Gastrocnemius medialis (tissue), 4 donors: Measurements from ENCODE around the gene MIPEP. TPM values are rescaled to one million over a fixed set of nuclear protein-coding genes. Genes with fewer than 3 reads are reported as not detected.

Experiments used
- ATAC-seq, 2 donors: fragments of 150-250 bp; one replicate each; pipeline ENCODE4 v1.9.1; 2016
- DNase-seq, 2 donors: peaks; one replicate each; pipeline ENCODE4 v3.0.0-alpha.2; 2019
- H3K27ac ChIP-seq, 4 donors: fragments of 200-600 bp; sonication (generic); 1 replicate in 1 of 4; 2 replicates in 3 of 4; pipeline ENCODE4 v1.5.1; 2016 to 2018; ENCODE audit warnings: mild to moderate bottlenecking in 2 of 4, moderate library complexity in 1 of 4
- H3K27me3 ChIP-seq, 3 donors: fragments of 200-600 bp; sonication (generic) in 2 of 3; 1 replicate in 1 of 3; 2 replicates in 2 of 3; pipeline versions ENCODE4 v1.5.1 to v1.6.0; 2016 to 2019; ENCODE audit warnings: mild to moderate bottlenecking in 1 of 3, moderate library complexity in 1 of 3
- H3K36me3 ChIP-seq, 2 donors: fragments of 200-600 bp; sonication (generic) in 1 of 2; one replicate each; pipeline ENCODE4 v1.5.1; 2017 to 2018
- H3K4me1 ChIP-seq, 2 donors: fragments of 200-600 bp; sonication (generic) in 1 of 2; one replicate each; pipeline ENCODE4 v1.5.1; 2016 to 2017; ENCODE audit warnings: mild to moderate bottlenecking in 2 of 2
- H3K4me3 ChIP-seq, 4 donors: fragments of 200-600 bp; sonication (generic) in 3 of 4; 1 replicate in 1 of 4; 2 replicates in 3 of 4; pipeline ENCODE4 v1.5.1; 2016 to 2019; ENCODE audit warnings: mild to moderate bottlenecking in 2 of 4
- H3K9me3 ChIP-seq, 3 donors: fragments of 200-600 bp; sonication (generic) in 2 of 3; 1 replicate in 1 of 3; 2 replicates in 2 of 3; pipeline ENCODE4 v1.5.1; 2016 to 2019
- POLR2A ChIP-seq, 2 donors: fragments of 450-650 bp; IDR thresholded peaks; one replicate each; pipeline ENCODE4 v1.6.1; 2017; ENCODE audit warnings: antibody characterized with exemption in 2 of 2, mild to moderate bottlenecking in 2 of 2, moderate library complexity in 2 of 2
- in situ Hi-C, 4 donors: fragments of 200-750 bp; cut with MboI; loops; one replicate each; pipeline versions ENCODE4 v1.15.0 to v1.8.0; 2017; ENCODE audit warnings: low sequenced_read_pairs in 4 of 4
- intact Hi-C: fragments of 100-400 bp; cut with DNase I; formaldehyde crosslinking; loops from one replicate; pipeline ENCODE4 v1.15.1; 2023; ENCODE audit warnings: low total_unique reads
- total RNA-seq, 4 donors: library from RNA; depleted of rRNA; stranded (reverse); fragments of >200 nt; gene quantifications; one replicate each; pipeline versions ENCODE4 v1.1.0 to v1.2.3, GENCODE V29; 2016
- TF ChIP-seq, protein P1 (sequence below), 5 experiments: fragments of 450-650 bp in 3 of 5; fragments of 200-600 bp in 2 of 5; sonication (generic) in 2 of 5; IDR thresholded peaks in 4 of 5; conservative IDR thresholded peaks in 1 of 5; 1 replicate in 4 of 5; 2 replicates in 1 of 5; pipeline ENCODE4 v1.5.1; 2016 to 2019; ENCODE audit warnings: antibody characterized with exemption in 5 of 5, mild to moderate bottlenecking in 3 of 5, moderate library complexity in 3 of 5

MIPEP gene
- total RNA-seq, 4 donors from 2014 or later = 9.2 to 23.1 (median 14.0) TPM

DNA sequence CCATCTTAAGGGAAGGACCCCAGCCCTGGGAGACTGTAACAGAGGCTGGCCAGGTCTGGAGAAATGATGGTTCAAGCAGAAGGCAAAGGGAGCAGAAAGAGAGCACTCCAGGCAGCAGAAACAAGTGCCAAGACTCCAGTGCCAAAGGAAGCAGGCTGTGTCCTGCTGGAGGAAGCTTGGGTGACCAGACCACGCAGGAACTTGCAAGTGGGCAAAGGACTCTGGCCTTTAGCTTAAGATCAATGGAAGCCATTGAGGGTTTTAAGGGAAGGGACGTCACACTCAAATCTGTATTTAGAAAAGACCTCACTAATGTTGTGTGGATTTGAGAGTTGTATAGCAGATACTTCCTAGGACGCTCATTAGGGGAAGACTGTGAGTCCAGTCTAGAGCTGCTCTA is 95.5 kb downstream of the MIPEP start:
- Histone ChIP-seq H3K4me3 (no peak overlapping the region), H3K4me1 (peaks cover 0 to 9% of the 10 kb centered on the region in 2 donors), H3K27ac (no peak overlapping the region), H3K27me3 (no peaks in the 10 kb centered on the region), H3K36me3 (no peaks in the 10 kb centered on the region), H3K9me3 (no peaks in the 10 kb centered on the region)
- DNase-seq (no peak), ATAC-seq (no peak)
- intact Hi-C loops = no loop called here
- TF ChIP-seq, protein P1, sequence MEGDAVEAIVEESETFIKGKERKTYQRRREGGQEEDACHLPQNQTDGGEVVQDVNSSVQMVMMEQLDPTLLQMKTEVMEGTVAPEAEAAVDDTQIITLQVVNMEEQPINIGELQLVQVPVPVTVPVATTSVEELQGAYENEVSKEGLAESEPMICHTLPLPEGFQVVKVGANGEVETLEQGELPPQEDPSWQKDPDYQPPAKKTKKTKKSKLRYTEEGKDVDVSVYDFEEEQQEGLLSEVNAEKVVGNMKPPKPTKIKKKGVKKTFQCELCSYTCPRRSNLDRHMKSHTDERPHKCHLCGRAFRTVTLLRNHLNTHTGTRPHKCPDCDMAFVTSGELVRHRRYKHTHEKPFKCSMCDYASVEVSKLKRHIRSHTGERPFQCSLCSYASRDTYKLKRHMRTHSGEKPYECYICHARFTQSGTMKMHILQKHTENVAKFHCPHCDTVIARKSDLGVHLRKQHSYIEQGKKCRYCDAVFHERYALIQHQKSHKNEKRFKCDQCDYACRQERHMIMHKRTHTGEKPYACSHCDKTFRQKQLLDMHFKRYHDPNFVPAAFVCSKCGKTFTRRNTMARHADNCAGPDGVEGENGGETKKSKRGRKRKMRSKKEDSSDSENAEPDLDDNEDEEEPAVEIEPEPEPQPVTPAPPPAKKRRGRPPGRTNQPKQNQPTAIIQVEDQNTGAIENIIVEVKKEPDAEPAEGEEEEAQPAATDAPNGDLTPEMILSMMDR (IDR thresholded peaks at IDR 0.05 in 4 of 5, conservative IDR thresholded peaks at IDR 0.05 in 1 of 5) = no peak
- no peak for TF ChIP-seq POLR2A (IDR thresholded peaks at IDR 0.05)
- in situ Hi-C loops = no loop called here

GRCh38 chr13:23792680-23793079 is 96.5 kb downstream of the MIPEP start:
- ATAC-seq (no peak), DNase-seq (no peak)
- intact Hi-C loops (no loop called here), in situ Hi-C loops (no loop called here)
- Histone ChIP-seq H3K4me3 (no peak overlapping the region), H3K4me1 (peaks cover 0 to 9% of the 10 kb centered on the region in 2 donors), H3K9me3 (no peaks in the 10 kb centered on the region), H3K36me3 (no peaks in the 10 kb centered on the region), H3K27me3 (no peaks in the 10 kb centered on the region), H3K27ac (no peak overlapping the region)
- TF ChIP-seq POLR2A (IDR thresholded peaks at IDR 0.05) = no peak
- TF ChIP-seq, protein P1 (IDR thresholded peaks at IDR 0.05 in 4 of 5, conservative IDR thresholded peaks at IDR 0.05 in 1 of 5) = no peak

GRCh38 chr13:23790577-23791170 is 98.5 kb downstream of the MIPEP start:
- no peak for ATAC-seq
- intact Hi-C loops = no loop called here

DNA sequence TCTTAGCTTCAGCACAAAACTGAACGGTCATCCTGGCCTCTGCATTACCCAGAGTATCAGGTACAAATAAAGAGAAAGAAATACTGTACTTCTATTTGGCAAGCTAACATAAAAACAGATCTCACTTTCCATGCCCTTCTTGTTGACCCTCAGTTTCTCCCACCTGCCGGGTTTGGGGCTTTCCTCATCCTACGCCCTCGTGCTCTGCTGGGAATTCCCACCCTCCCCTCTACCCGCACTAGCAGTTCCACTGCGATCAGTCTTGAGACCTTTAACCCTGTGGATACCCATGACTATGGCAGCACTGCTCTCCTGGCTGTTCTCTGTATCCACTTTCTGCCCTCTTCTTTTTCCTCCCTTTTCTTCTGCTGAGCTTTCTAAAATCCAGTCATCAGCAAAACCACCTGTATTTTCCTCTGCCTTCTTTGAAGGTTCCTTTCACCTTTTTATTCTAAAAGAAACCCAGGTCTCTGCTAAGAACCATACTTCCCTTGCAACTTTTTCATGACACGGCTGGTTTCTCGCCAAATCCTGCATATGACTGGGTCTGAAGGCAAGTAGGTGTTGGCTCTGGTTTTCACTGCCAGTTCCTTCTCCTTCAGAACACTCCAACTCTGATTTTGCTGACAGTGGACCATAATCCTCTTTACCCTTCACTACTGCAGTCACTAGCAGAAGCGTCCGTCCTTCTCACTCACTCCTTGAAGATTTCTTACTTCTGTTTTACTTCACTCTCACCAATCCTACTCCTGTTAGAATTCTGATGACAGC is 99.4 kb downstream of the MIPEP start:
- H3K9me3 ChIP-seq = no peaks in the 10 kb centered on the region
- in situ Hi-C loops (no loop called here), intact Hi-C loops (no loop called here)
- no peak overlapping the region for H3K4me3 ChIP-seq
- no peaks in the 10 kb centered on the region for H3K4me1 ChIP-seq
- no peak for TF ChIP-seq POLR2A (IDR thresholded peaks at IDR 0.05)
- TF ChIP-seq, protein P1 (IDR thresholded peaks at IDR 0.05 in 4 of 5, conservative IDR thresholded peaks at IDR 0.05 in 1 of 5) = no peak
- H3K27ac ChIP-seq = no peak overlapping the region
- H3K27me3 ChIP-seq = no peaks in the 10 kb centered on the region
- no peaks in the 10 kb centered on the region for H3K36me3 ChIP-seq
- ATAC-seq = no peak
- DNase-seq = no peak

More at GRCh38 chr13:23790577-23791170, 98.5 kb downstream of the MIPEP start:
- no peaks in the 10 kb centered on the region for H3K27me3 ChIP-seq
- no peak overlapping the region for H3K4me3 ChIP-seq
- TF ChIP-seq, protein P1 (IDR thresholded peaks at IDR 0.05 in 4 of 5, conservative IDR thresholded peaks at IDR 0.05 in 1 of 5) = no peak
- TF ChIP-seq POLR2A (IDR thresholded peaks at IDR 0.05) = no peak
- H3K36me3 ChIP-seq = no peaks in the 10 kb centered on the region
- H3K27ac ChIP-seq = no peak overlapping the region
- DNase-seq = no peak
- in situ Hi-C loops = no loop called here
- peaks cover 0 to 6% of the 10 kb centered on the region in 2 donors for H3K4me1 ChIP-seq
- no peaks in the 10 kb centered on the region for H3K9me3 ChIP-seq
